Esophagus squamous epithelium (tissue), 5 donors: ENCODE measurements around the gene SEMA5A. TPM values are rescaled to one million over a fixed set of nuclear protein-coding genes. Genes with fewer than 3 reads are reported as not detected.

ENCODE experiments used
- DNase-seq: peaks from one replicate; lab custom pipeline; 2025; lab: John Stamatoyannopoulos, UW
- H3K27ac ChIP-seq, 4 donors: fragments of 200-600 bp; sonication (generic); one replicate each; pipeline ENCODE4 v1.5.1; 2016 to 2019; ENCODE audit warnings: mild to moderate bottlenecking in 1 of 4
- H3K27me3 ChIP-seq, 4 donors: fragments of 200-600 bp; sonication (generic); 1 replicate in 3 of 4; 2 replicates in 1 of 4; pipeline versions ENCODE4 v1.5.1 to v1.6.0; 2017 to 2021; ENCODE audit warnings: antibody characterized with exemption in 1 of 4
- H3K36me3 ChIP-seq, 3 donors: fragments of 200-600 bp; sonication (generic); one replicate each; pipeline ENCODE4 v1.5.1; 2016 to 2019
- H3K4me1 ChIP-seq, 3 donors: fragments of 200-600 bp; sonication (generic); one replicate each; pipeline ENCODE4 v1.5.1; 2017 to 2019
- H3K4me3 ChIP-seq, 4 donors: fragments of 200-600 bp; sonication (generic); 1 replicate in 3 of 4; 2 replicates in 1 of 4; pipeline ENCODE4 v1.5.1; 2016 to 2019; ENCODE audit warnings: mild to moderate bottlenecking in 2 of 4, moderate library complexity in 1 of 4
- H3K9me3 ChIP-seq, 3 donors: fragments of 200-600 bp; sonication (generic); one replicate each; pipeline ENCODE4 v1.5.1; 2016 to 2019
- CTCF ChIP-seq, 6 experiments: fragments of 450-650 bp in 4 of 6; fragments of 200-600 bp in 2 of 6; sonication (generic) in 2 of 6; IDR thresholded peaks; one replicate each; pipeline ENCODE4 v1.5.1; 2016 to 2019; ENCODE audit warnings: antibody characterized with exemption in 6 of 6, mild to moderate bottlenecking in 4 of 6, moderate library complexity in 4 of 6
- POLR2A ChIP-seq, 4 donors: fragments of 450-650 bp; IDR thresholded peaks; one replicate each; pipeline ENCODE4 v1.6.1; 2017; ENCODE audit warnings: antibody characterized with exemption in 4 of 4, mild to moderate bottlenecking in 4 of 4, moderate library complexity in 3 of 4
- WGBS, 2 donors: methylation state at CpG; one replicate each; pipeline ENCODE4 v1.1.5; 2018; 5-methylcytosine and 5-hydroxymethylcytosine counted together
- intact Hi-C: fragments of 100-400 bp; cut with DNase I; formaldehyde crosslinking; loops from one replicate; pipeline ENCODE4 v1.15.0; 2022
- total RNA-seq, 4 donors: library from RNA; depleted of rRNA; stranded (reverse); fragments of >200 nt; gene quantifications; one replicate each; pipeline ENCODE4 v1.1.0, GENCODE V29; 2016
- donor health status: DM: yes; HTN: yes; CAD: no.

Gene SEMA5A
- total RNA-seq, 4 donors from 2014 or later, result 3.9 to 9.4 (median 8.4) TPM

DNA sequence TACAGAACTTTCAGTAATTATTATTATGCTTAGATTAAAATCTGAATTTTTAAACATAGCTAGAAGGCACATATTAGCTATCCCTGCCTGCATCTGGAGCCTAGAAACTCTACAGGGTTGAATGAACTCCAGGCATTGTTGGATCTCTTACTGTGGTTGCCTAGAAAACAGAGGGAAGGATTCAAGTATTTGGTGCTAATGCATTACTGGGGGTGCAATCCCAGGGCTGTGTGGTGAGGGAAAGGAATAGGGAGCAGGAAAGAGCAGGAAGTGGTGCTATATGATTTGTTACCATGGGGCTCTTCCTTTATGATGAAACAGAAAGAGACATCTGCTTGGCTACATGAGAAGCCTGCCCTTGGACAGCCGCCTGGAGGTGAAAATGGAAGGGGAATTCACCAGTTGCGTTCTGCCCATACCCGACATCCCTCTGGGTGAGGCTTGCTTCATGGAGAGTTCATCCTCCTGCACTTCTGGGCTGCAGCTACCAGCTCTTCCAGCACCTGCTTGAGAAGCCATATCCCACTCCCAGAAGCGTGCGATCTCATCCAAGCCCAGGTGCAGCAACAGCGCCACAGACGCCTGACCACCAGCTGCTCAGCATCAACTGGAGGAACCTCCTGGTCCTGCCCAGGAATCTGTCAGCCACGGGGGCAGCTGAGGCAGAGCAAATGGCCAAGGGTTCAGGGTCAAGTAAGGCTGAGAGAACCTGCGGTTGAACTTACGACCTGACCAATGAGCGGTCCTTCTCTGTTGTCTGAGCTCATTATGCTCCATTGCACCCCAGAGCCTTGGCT is 362.8 kb downstream of the SEMA5A start:
- H3K4me3 ChIP-seq, result no peak overlapping the region
- 87 to 88% methylated on average over 6 to 8 of the region's 11 CpGs for WGBS, 2 donors
- no peak for TF ChIP-seq CTCF (IDR thresholded peaks at IDR 0.05)
- TF ChIP-seq POLR2A (IDR thresholded peaks at IDR 0.05), result no peak

GRCh38 chr5:9176641-9177040 is 369.2 kb downstream of the SEMA5A start:
- intact Hi-C loops, result no loop called here
- no peak overlapping the region for H3K4me3 ChIP-seq
- peaks cover 0 to 3% (median 0%) of the 10 kb centered on the region in 3 donors for H3K9me3 ChIP-seq
- H3K36me3 ChIP-seq, result peaks cover 0 to 5% (median 0%) of the 10 kb centered on the region in 3 donors
- no peaks in the 10 kb centered on the region for H3K27me3 ChIP-seq
- no peaks in the 10 kb centered on the region for H3K4me1 ChIP-seq
- TF ChIP-seq POLR2A (IDR thresholded peaks at IDR 0.05) (no peak), CTCF (IDR thresholded peaks at IDR 0.05) (no peak)
- DNase-seq, result no peak
- H3K27ac ChIP-seq, result no peak overlapping the region

More for the DNA sequence above, 362.8 kb downstream of the SEMA5A start:
- Histone ChIP-seq H3K9me3 (no peaks in the 10 kb centered on the region), H3K36me3 (peaks cover 0 to 4% (median 0%) of the 10 kb centered on the region in 3 donors), H3K27me3 (no peaks in the 10 kb centered on the region), H3K4me1 (no peaks in the 10 kb centered on the region), H3K27ac (no peak overlapping the region)
- intact Hi-C loops, result no loop called here
- no peak for DNase-seq

DNA sequence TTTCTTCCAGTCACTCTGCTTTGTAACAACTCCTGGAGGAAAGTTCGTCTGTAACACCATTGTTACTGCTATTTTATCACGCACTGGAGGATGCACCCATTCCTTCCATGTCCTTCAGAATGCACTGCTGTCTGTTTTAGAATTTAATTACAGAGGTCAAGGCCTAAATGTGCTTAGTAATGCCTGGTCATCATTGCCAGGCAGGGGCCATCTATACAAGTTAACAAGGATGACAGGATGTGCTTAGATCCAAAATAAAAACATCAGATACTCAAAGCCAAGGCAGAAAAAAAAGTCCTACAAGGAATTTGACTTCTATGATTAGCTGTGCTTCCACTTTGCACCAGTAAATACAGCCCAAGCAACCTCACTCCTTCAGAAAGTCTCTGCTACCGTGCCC is 371.4 kb downstream of the SEMA5A start:
- TF ChIP-seq POLR2A (IDR thresholded peaks at IDR 0.05), result no peak
- TF ChIP-seq CTCF (IDR thresholded peaks at IDR 0.05), result no peak
- 70 to 77% methylated on average over 3 of the region's 3 CpGs for WGBS, 2 donors
- intact Hi-C loops, result no loop called here
- no peak for DNase-seq
- Histone ChIP-seq H3K4me3 (no peak overlapping the region), H3K27me3 (no peaks in the 10 kb centered on the region), H3K4me1 (peaks cover 0 to 2% (median 0%) of the 10 kb centered on the region in 3 donors), H3K9me3 (peaks cover 0 to 3% (median 0%) of the 10 kb centered on the region in 3 donors), H3K27ac (no peak overlapping the region), H3K36me3 (peaks cover 0 to 5% (median 0%) of the 10 kb centered on the region in 3 donors)

GRCh38 chr5:9173281-9174048 is 372.4 kb downstream of the SEMA5A start:
- no peak for TF ChIP-seq CTCF (IDR thresholded peaks at IDR 0.05)
- no peak for TF ChIP-seq POLR2A (IDR thresholded peaks at IDR 0.05)
- intact Hi-C loops, result no loop called here
- Histone ChIP-seq H3K4me3 (no peak overlapping the region), H3K27me3 (no peaks in the 10 kb centered on the region), H3K36me3 (peaks cover 0 to 5% (median 0%) of the 10 kb centered on the region in 3 donors), H3K27ac (no peak overlapping the region), H3K4me1 (peaks cover 0 to 10% (median 0%) of the 10 kb centered on the region in 3 donors), H3K9me3 (peaks cover 0 to 3% (median 0%) of the 10 kb centered on the region in 3 donors)
- DNase-seq, result no peak
- 25 to 32% methylated on average over 3 of the region's 3 CpGs for WGBS, 2 donors

DNA sequence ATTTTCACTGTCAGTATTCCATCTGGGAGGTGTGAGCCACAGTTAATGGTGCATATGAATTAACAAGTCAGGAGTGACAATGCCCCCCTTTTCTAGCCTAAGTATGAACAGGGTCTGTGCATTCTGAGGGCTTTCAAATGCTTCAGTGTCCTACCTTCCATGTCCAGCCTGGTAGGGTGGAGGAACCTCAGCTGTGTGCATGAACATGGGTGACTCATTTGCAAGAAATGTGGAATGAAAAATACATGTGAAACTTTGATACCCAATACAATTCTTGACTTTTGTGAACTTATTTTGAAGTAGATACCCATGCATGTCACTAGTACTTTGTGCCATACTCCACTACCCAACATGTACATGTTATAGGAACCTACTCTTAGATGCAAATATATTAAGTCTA is 375.8 kb downstream of the SEMA5A start:
- TF ChIP-seq POLR2A (IDR thresholded peaks at IDR 0.05), result no peak
- TF ChIP-seq CTCF (IDR thresholded peaks at IDR 0.05), result no peak
- Histone ChIP-seq H3K27me3 (no peaks in the 10 kb centered on the region), H3K36me3 (no peaks in the 10 kb centered on the region), H3K27ac (no peak overlapping the region), H3K9me3 (no peaks in the 10 kb centered on the region), H3K4me1 (peaks cover 0 to 10% (median 0%) of the 10 kb centered on the region in 3 donors), H3K4me3 (no peak overlapping the region)
- intact Hi-C loops, result no loop called here
- DNase-seq, result no peak
